H1 (cell line): ENCODE measurements around the gene RPS6KA5. TPM values are rescaled to one million over a fixed set of nuclear protein-coding genes. Genes with fewer than 3 reads are reported as not detected.

ENCODE experiments used
- CTCF ChIA-PET: fragments of 300-600 bp; sonication (Branson Sonifier 250); formaldehyde crosslinking; loops from one replicate; lab custom pipeline; 2021; ENCODE audit not compliant: partially characterized antibody; lab: Charles Lee
- POLR2A ChIA-PET: fragments of 300-600 bp; sonication (Branson Sonifier 250); formaldehyde crosslinking; loops from one replicate; lab custom pipeline; 2021; ENCODE audit warnings: inconsistent platforms; ENCODE audit not compliant: partially characterized antibody; lab: Charles Lee
- DNase-seq, 2 experiments: peaks; one replicate each; pipeline versions ENCODE4 v3.0.0 to v3.0.0-alpha.2; 2010 to 2022; ENCODE audit warnings: low spot score in 2 of 2, low read depth in 1 of 2, mixed read lengths in 1 of 2
- FAIRE-seq: peaks from 2 replicates; lab custom pipeline; 2011; peaks lifted over from hg19 to GRCh38; lab: Jason Lieb, UNC
- H2AFZ ChIP-seq: 2 replicates; pipeline ENCODE4 v1.8.1; 2012; ENCODE audit warnings: low read length, inconsistent platforms
- H2AK5ac ChIP-seq: 2 replicates; pipeline ENCODE4 v1.6.1; 2013; ENCODE audit warnings: low read depth, low read length
- H2BK120ac ChIP-seq: replicated peaks from 2 replicates; pipeline ENCODE3; 2013; ENCODE audit warnings: low read depth, low read length, inconsistent platforms
- H2BK12ac ChIP-seq: 2 replicates; pipeline ENCODE4 v1.6.1; 2013; ENCODE audit warnings: low read depth, low read length
- H2BK15ac ChIP-seq: 2 replicates; pipeline ENCODE4 v1.6.1; 2013; ENCODE audit warnings: low read length
- H2BK20ac ChIP-seq: 2 replicates; pipeline ENCODE4 v1.6.1; 2013; ENCODE audit warnings: low read length
- H2BK5ac ChIP-seq: 2 replicates; pipeline ENCODE4 v1.6.1; 2013; ENCODE audit warnings: low read depth, low read length
- H3K14ac ChIP-seq: 2 replicates; pipeline ENCODE4 v1.6.1; 2013; ENCODE audit warnings: inconsistent platforms; ENCODE audit not compliant: insufficient read length
- H3K18ac ChIP-seq: 2 replicates; pipeline ENCODE4 v1.6.1; 2013; ENCODE audit warnings: low read length; ENCODE audit errors: extremely low read depth
- H3K23ac ChIP-seq: 2 replicates; pipeline ENCODE4 v1.6.1; 2013; ENCODE audit warnings: inconsistent platforms; ENCODE audit not compliant: insufficient read length
- H3K23me2 ChIP-seq: 2 replicates; pipeline ENCODE4 v1.6.1; 2013; ENCODE audit warnings: low read depth, low read length
- H3K27ac ChIP-seq: 2 replicates; pipeline ENCODE4 v1.6.1; 2011; ENCODE audit warnings: low read depth, low read length, inconsistent platforms
- H3K27me3 ChIP-seq, 4 experiments: replicated peaks in 1 of 4; 1 replicate in 1 of 4; 2 replicates in 3 of 4; pipeline versions ENCODE4 v1.6.1 to v1.8.1; 2011 to 2013; ENCODE audit warnings: low read length in 3 of 4, mild to moderate bottlenecking in 3 of 4, inconsistent platforms in 2 of 4, mixed read lengths in 2 of 4, moderate library complexity in 1 of 4; ENCODE audit not compliant: control insufficient read depth in 3 of 4, insufficient read depth in 3 of 4; ENCODE audit errors: extremely low read depth in 1 of 4
- H3K36me3 ChIP-seq, 4 experiments: 2 replicates each; pipeline versions ENCODE4 v1.6.1 to v1.8.1; 2011 to 2013; ENCODE audit warnings: mild to moderate bottlenecking in 4 of 4, low read length in 3 of 4, moderate library complexity in 2 of 4, control low read depth in 1 of 4, inconsistent platforms in 1 of 4; ENCODE audit not compliant: insufficient read depth in 4 of 4, control insufficient read depth in 2 of 4
- H3K4ac ChIP-seq: replicated peaks from 2 replicates; pipeline ENCODE3; 2013; ENCODE audit warnings: low read length, low read depth, mixed read lengths, inconsistent platforms; ENCODE audit not compliant: insufficient read length
- H3K4me1 ChIP-seq, 4 experiments: replicated peaks in 1 of 4; 1 replicate in 1 of 4; 2 replicates in 3 of 4; pipeline versions ENCODE4 v1.6.1 to v1.8.1; 2011 to 2013; ENCODE audit warnings: low read length in 3 of 4, inconsistent platforms in 2 of 4, mixed read lengths in 1 of 4; ENCODE audit not compliant: insufficient read depth in 4 of 4, control insufficient read depth in 3 of 4
- H3K4me2 ChIP-seq, 2 experiments: 2 replicates each; pipeline versions ENCODE4 v1.6.1 to v1.8.1; 2011 to 2013; ENCODE audit warnings: low read depth in 2 of 2, low read length in 2 of 2, control low read depth in 1 of 2, inconsistent platforms in 1 of 2, mild to moderate bottlenecking in 1 of 2; ENCODE audit not compliant: insufficient read depth in 1 of 2
- H3K4me3 ChIP-seq, 4 experiments: fragments of 200-600, 300-600 bp in 1 of 4; sonication (generic), shearing (Covaris generic), sonication (Bioruptor Twin) in 1 of 4; 2 replicates each; pipeline versions ENCODE4 v1.5.1 to v1.8.1; 2011 to 2016; ENCODE audit warnings: low read length in 4 of 4, low read depth in 3 of 4, control low read depth in 2 of 4, inconsistent platforms in 2 of 4, mild to moderate bottlenecking in 2 of 4, mixed read lengths in 1 of 4, moderate library complexity in 1 of 4; ENCODE audit not compliant: insufficient read depth in 2 of 4; ENCODE audit errors: extremely low read depth in 1 of 4
- H3K56ac ChIP-seq: replicated peaks from 2 replicates; pipeline ENCODE3; 2013; ENCODE audit warnings: low read depth, mild to moderate bottlenecking, mixed read lengths, low read length, inconsistent platforms; ENCODE audit not compliant: insufficient read length
- H3K79me1 ChIP-seq: 2 replicates; pipeline ENCODE4 v1.6.1; 2013; ENCODE audit warnings: low read depth, low read length, control low read depth
- H3K79me2 ChIP-seq, 2 experiments: 2 replicates each; pipeline versions ENCODE4 v1.6.1 to v1.8.1; 2012 to 2013; ENCODE audit warnings: low read length in 2 of 2, mild to moderate bottlenecking in 2 of 2, inconsistent platforms in 1 of 2; ENCODE audit not compliant: insufficient read depth in 2 of 2, control insufficient read depth in 1 of 2
- H3K9ac ChIP-seq, 4 experiments: replicated peaks in 1 of 4; 1 replicate in 1 of 4; 2 replicates in 3 of 4; pipeline versions ENCODE4 v1.6.1 to v1.8.1; 2011 to 2013; ENCODE audit warnings: low read depth in 3 of 4, low read length in 3 of 4, control low read depth in 2 of 4, mild to moderate bottlenecking in 2 of 4, moderate library complexity in 2 of 4, inconsistent platforms in 1 of 4; ENCODE audit errors: extremely low read depth in 1 of 4
- H3K9me3 ChIP-seq, 2 experiments: 2 replicates each; pipeline versions ENCODE4 v1.6.1 to v1.8.1; 2012 to 2013; ENCODE audit warnings: mild to moderate bottlenecking in 2 of 2, moderate library complexity in 2 of 2, control low read depth in 1 of 2, inconsistent platforms in 1 of 2, low read depth in 1 of 2, low read length in 1 of 2, mixed read lengths in 1 of 2; ENCODE audit not compliant: insufficient read depth in 2 of 2
- H4K20me1 ChIP-seq, 2 experiments: replicated peaks in 1 of 2; 2 replicates each; pipeline versions ENCODE3 to v1.8.1; 2011 to 2013; ENCODE audit warnings: inconsistent platforms in 2 of 2, low read length in 2 of 2, mild to moderate bottlenecking in 1 of 2; ENCODE audit not compliant: insufficient read depth in 2 of 2, control insufficient read depth in 1 of 2
- H4K5ac ChIP-seq: 2 replicates; pipeline ENCODE4 v1.6.1; 2013; ENCODE audit warnings: low read length, low read depth, mixed read lengths, inconsistent platforms; ENCODE audit not compliant: insufficient read length
- H4K8ac ChIP-seq: 2 replicates; pipeline ENCODE4 v1.8.0; 2013; ENCODE audit warnings: mild to moderate bottlenecking, moderate library complexity, low read length, inconsistent platforms; ENCODE audit not compliant: insufficient read depth; ENCODE audit errors: extremely low read depth
- H4K91ac ChIP-seq: replicated peaks from 2 replicates; pipeline ENCODE3; 2013; ENCODE audit warnings: low read length, mixed read lengths, inconsistent platforms; ENCODE audit not compliant: insufficient read length
- CREB1 ChIP-seq: IDR thresholded peaks from 2 replicates; pipeline ENCODE4 v1.6.1; 2012; ENCODE audit warnings: inconsistent platforms
- FOSL1 ChIP-seq: IDR thresholded peaks from 2 replicates; pipeline ENCODE4 v1.6.1; 2011; ENCODE audit warnings: mild to moderate bottlenecking, low read depth, low read length, moderate library complexity; ENCODE audit not compliant: insufficient read depth
- GABPA ChIP-seq: IDR thresholded peaks from 2 replicates; pipeline ENCODE4 v1.6.1; 2011; ENCODE audit warnings: mild to moderate bottlenecking, low read length, moderate library complexity, borderline replicate concordance; ENCODE audit not compliant: insufficient read depth
- MAFK ChIP-seq: IDR thresholded peaks from 2 replicates; pipeline ENCODE4 v1.6.1; 2012; ENCODE audit warnings: low read depth, mild to moderate bottlenecking, improper control_type of control experiment, low read length
- POLR2A ChIP-seq, 2 experiments: IDR thresholded peaks; 1 replicate in 1 of 2; 2 replicates in 1 of 2; pipeline ENCODE4 v1.6.1; 2011; ENCODE audit warnings: low read depth in 2 of 2, low read length in 2 of 2, mild to moderate bottlenecking in 2 of 2; ENCODE audit errors: control extremely low read depth in 1 of 2
- POLR2AphosphoS5 ChIP-seq: IDR thresholded peaks from 2 replicates; pipeline ENCODE4 v1.6.1; 2011; ENCODE audit warnings: low read depth, low read length
- RFX5 ChIP-seq: IDR thresholded peaks from 2 replicates; pipeline ENCODE4 v1.6.1; 2011; ENCODE audit warnings: low read depth, low read length, improper control_type of control experiment, borderline replicate concordance
- SIRT6 ChIP-seq: IDR thresholded peaks from one replicate; pipeline ENCODE4 v1.7.1; 2012; ENCODE audit warnings: low read length, inconsistent platforms
- ZNF274 ChIP-seq: IDR thresholded peaks from 2 replicates; pipeline ENCODE4 v1.7.0; 2012; ENCODE audit warnings: low read length, borderline replicate concordance; ENCODE audit errors: extremely low read depth
- WGBS, 2 experiments: shearing (Covaris generic) in 1 of 2; methylation state at CpG; one replicate each; pipeline versions ENCODE4 v1.1.6 to v1.1.7; 2013 to 2015; ENCODE audit warnings: low lambda C conversion rate in 2 of 2, mixed read lengths in 2 of 2, inconsistent platforms in 1 of 2, low coverage in 1 of 2, missing lambda C conversion rate in 1 of 2; ENCODE audit not compliant: insufficient replicate concordance in 2 of 2, insufficient coverage in 1 of 2, insufficient read length in 1 of 2; ENCODE audit errors: extremely low coverage in 1 of 2, missing lambda C conversion rate in 1 of 2; 5-methylcytosine and 5-hydroxymethylcytosine counted together
- polyA plus RNA-seq, 7 experiments: library from polyadenylated mRNA; depleted of rRNA in 3 of 7; stranded (reverse) in 5 of 7; unstranded in 2 of 7; fragments of >200 nt in 5 of 7; fragments of 200-250 nt in 2 of 7; gene quantifications; 1 replicate in 5 of 7; 2 replicates in 1 of 7; 4 replicates in 1 of 7; pipeline versions ENCODE4 v1.2.1 to v1.2.3, GENCODE V29; 2011 to 2013; ENCODE audit warnings: missing spikeins in 2 of 7, mixed read lengths in 2 of 7
- total RNA-seq: library from RNA; stranded (reverse); fragmentation: NEBNext Ultra II Directional; extraction: Animal tissue kit (Norgen Biotek cat#: 25700); gene quantifications from 2 replicates; pipeline ENCODE4 v1.2.1, GENCODE V29; 2021
- TF ChIP-seq, protein P1 (sequence below), 3 experiments: IDR thresholded peaks; 1 replicate in 2 of 3; 2 replicates in 1 of 3; pipeline versions ENCODE4 v1.5.1 to v1.6.1; 2011; ENCODE audit warnings: low read length in 3 of 3, mild to moderate bottlenecking in 3 of 3, inconsistent platforms in 2 of 3, low read depth in 1 of 3, moderate library complexity in 1 of 3; ENCODE audit not compliant: insufficient read depth in 1 of 3; ENCODE audit errors: control extremely low read depth in 1 of 3

Gene RPS6KA5
- total and polyA plus RNA-seq, 2 of the 8 experiments (the other 6 are each of a cell fraction or from before 2014, with no cell fraction given): 0.85 to 3.1 TPM

DNA sequence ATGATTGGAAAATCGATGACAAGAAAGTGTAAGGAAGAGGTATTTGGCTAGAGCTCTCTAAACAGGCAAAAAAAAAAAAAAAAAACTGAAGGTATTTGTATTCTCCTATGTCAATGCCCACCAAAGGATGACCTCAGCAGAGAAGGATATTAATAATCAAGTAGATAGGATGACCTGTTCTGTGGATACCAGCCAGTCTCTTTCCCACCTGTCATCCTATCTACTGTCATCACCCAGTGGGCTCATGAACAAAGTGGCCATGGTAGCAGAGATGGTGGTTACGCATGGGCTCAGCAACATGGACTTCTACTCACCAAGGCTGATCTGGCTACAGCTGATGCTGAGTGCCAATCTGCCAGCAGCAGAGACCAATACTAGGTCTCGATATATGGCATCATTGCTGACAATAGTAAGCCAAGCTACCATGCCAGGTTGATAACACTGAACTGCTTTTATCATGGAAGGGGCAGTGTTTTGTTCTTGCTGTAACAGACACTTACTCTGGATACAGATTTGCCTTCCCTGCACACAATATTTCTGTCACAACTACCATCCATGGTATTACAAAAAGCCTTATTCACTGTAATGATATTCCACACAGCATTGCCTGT is 43.5 kb downstream of the RPS6KA5 start:
- Histone ChIP-seq H3K56ac (no peak overlapping the region), H2BK15ac (no peak overlapping the region), H3K27ac (no peak overlapping the region), H3K23me2 (no peaks in the 10 kb centered on the region; the same call in 1 of the 2 replicates), H2AFZ (no peak overlapping the region), H4K8ac (no peak overlapping the region), H2BK120ac (no peak overlapping the region), H3K18ac (no peak overlapping the region), H3K23ac (no peak overlapping the region), H3K9me3 (no peaks in the 10 kb centered on the region), H4K91ac (no peak overlapping the region), H3K79me1 (no peaks in the 10 kb centered on the region), H3K4me3 (no peak overlapping the region), H2BK12ac (no peak overlapping the region), H3K4ac (no peak overlapping the region), H2AK5ac (no peak overlapping the region), H3K36me3 (no peaks in the 10 kb centered on the region), H2BK5ac (no peak overlapping the region), H4K5ac (no peak overlapping the region), H3K9ac (no peak overlapping the region), H4K20me1 (no peaks in the 10 kb centered on the region), H3K4me1 (no peaks in the 10 kb centered on the region), H3K27me3 (no peaks in the 10 kb centered on the region), H2BK20ac (no peak overlapping the region), H3K14ac (no peak overlapping the region), H3K4me2 (no peak overlapping the region), H3K79me2 (no peaks in the 10 kb centered on the region)
- FAIRE-seq (no peak), DNase-seq (no peak)
- CTCF ChIA-PET: no interaction called here
- POLR2A ChIA-PET: no interaction called here
- WGBS, 2 experiments: 88% methylated on average over 3 of the region's 3 CpGs; no CpG with 5 or more reads in 1 of the 2 experiments
- TF ChIP-seq ZNF274 (no peak), POLR2AphosphoS5 (no peak), CREB1 (no peak), FOSL1 (no peak), POLR2A (IDR thresholded peaks at IDR 0.05; ENCODE audit: control extremely low read depth in 1 of 2, low read depth in 2 of 2, low read length in 2 of 2) (no peak), MAFK (no peak), RFX5 (no peak), SIRT6 (no peak), GABPA (no peak)
- TF ChIP-seq, protein P1, sequence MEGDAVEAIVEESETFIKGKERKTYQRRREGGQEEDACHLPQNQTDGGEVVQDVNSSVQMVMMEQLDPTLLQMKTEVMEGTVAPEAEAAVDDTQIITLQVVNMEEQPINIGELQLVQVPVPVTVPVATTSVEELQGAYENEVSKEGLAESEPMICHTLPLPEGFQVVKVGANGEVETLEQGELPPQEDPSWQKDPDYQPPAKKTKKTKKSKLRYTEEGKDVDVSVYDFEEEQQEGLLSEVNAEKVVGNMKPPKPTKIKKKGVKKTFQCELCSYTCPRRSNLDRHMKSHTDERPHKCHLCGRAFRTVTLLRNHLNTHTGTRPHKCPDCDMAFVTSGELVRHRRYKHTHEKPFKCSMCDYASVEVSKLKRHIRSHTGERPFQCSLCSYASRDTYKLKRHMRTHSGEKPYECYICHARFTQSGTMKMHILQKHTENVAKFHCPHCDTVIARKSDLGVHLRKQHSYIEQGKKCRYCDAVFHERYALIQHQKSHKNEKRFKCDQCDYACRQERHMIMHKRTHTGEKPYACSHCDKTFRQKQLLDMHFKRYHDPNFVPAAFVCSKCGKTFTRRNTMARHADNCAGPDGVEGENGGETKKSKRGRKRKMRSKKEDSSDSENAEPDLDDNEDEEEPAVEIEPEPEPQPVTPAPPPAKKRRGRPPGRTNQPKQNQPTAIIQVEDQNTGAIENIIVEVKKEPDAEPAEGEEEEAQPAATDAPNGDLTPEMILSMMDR (IDR thresholded peaks at IDR 0.05; ENCODE audit: control extremely low read depth in 1 of 3, insufficient read depth in 1 of 3, low read depth in 1 of 3, low read length in 3 of 3): no peak
